PC-9 (cell line): ENCODE data around the gene CCDC85B. TPM values are rescaled to one million over a fixed set of nuclear protein-coding genes. Genes with fewer than 3 reads are reported as not detected.
"Not testable (repeated sequence)": the region's sequence is repeated elsewhere in the genome, so short reads cannot be mapped to it uniquely, and the experiment has no call there.

Experiments
- BruUV-seq: library from RNA; stranded (reverse); fragments of 400-500 nt; replicated peaks from 2 replicates; lab custom pipeline; 2021; lab: Mats Ljungman, UMichigan
- CTCF ChIA-PET: fragments of 300-600 bp; sonication (Branson Sonifier 250); formaldehyde crosslinking; loops from one replicate; lab custom pipeline; 2022; ENCODE audit warnings: antibody characterized with exemption; lab: Charles Lee
- POLR2A ChIA-PET: fragments of 300-600 bp; sonication (Branson Sonifier 250); formaldehyde crosslinking; loops from one replicate; lab custom pipeline; 2022; ENCODE audit warnings: antibody characterized with exemption; ENCODE audit not compliant: unreplicated experiment; lab: Charles Lee
- DNase-seq, 2 experiments: peaks; one replicate each; pipeline versions ENCODE4 v3.0.0 to v3.0.0-alpha.2; 2015 to 2022; ENCODE audit warnings: mixed read lengths in 1 of 2
- H2AFZ ChIP-seq: fragments of 200-600 bp; sonication (generic); 2 replicates; pipeline ENCODE4 v1.8.1; 2017; ENCODE audit warnings: antibody characterized with exemption
- H3F3A ChIP-seq: fragments of 200-600 bp; sonication (generic); 2 replicates; pipeline ENCODE4 v1.8.1; 2017; ENCODE audit warnings: antibody characterized with exemption, mild to moderate bottlenecking, low read depth; ENCODE audit not compliant: insufficient read depth
- H3K27ac ChIP-seq: fragments of 200-600 bp; sonication (generic); 2 replicates; pipeline ENCODE4 v1.6.1; 2016; ENCODE audit warnings: mixed run types
- H3K27me3 ChIP-seq: fragments of 200-600 bp; sonication (generic); 2 replicates; pipeline ENCODE4 v1.6.1; 2016; ENCODE audit warnings: low read depth, mixed run types; ENCODE audit not compliant: insufficient read depth
- H3K36me3 ChIP-seq: fragments of 200-600 bp; sonication (generic); 2 replicates; pipeline ENCODE4 v1.6.1; 2016; ENCODE audit warnings: low read depth, mixed run types
- H3K4me1 ChIP-seq: fragments of 200-600 bp; sonication (generic); replicated peaks from 2 replicates; pipeline ENCODE4 v1.6.1; 2016; ENCODE audit warnings: mixed run types; ENCODE audit not compliant: insufficient read depth
- H3K4me2 ChIP-seq: fragments of 200-600 bp; sonication (generic); 2 replicates; pipeline ENCODE4 v1.6.1; 2017; ENCODE audit warnings: mixed run types
- H3K4me3 ChIP-seq: fragments of 200-600 bp; sonication (generic); 2 replicates; pipeline ENCODE4 v1.6.1; 2016; ENCODE audit warnings: mixed run types
- H3K79me2 ChIP-seq: fragments of 200-600 bp; sonication (generic); 2 replicates; pipeline ENCODE4 v1.6.1; 2017; ENCODE audit warnings: low read depth, mixed run types
- H3K9me2 ChIP-seq: fragments of 200-600 bp; sonication (generic); 2 replicates; pipeline ENCODE4 v1.8.1; 2017; ENCODE audit warnings: mild to moderate bottlenecking; ENCODE audit not compliant: insufficient read depth
- H3K9me3 ChIP-seq: fragments of 200-600 bp; sonication (generic); 2 replicates; pipeline ENCODE4 v1.8.1; 2016; ENCODE audit warnings: low read depth; ENCODE audit not compliant: insufficient read depth
- H4K20me1 ChIP-seq: fragments of 200-600 bp; sonication (generic); 2 replicates; pipeline ENCODE4 v1.8.1; 2017; ENCODE audit not compliant: insufficient read depth
- EZH2 ChIP-seq: fragments of 200-600 bp; sonication (generic); IDR thresholded peaks from 2 replicates; pipeline ENCODE4 v1.8.0; 2017; ENCODE audit warnings: antibody characterized with exemption, low read depth
- intact Hi-C: fragments of 100-400 bp; cut with micrococcal nuclease; formaldehyde crosslinking; loops from one replicate; pipeline ENCODE4 v1.10.0; 2022; ENCODE audit not compliant: unreplicated experiment
- total RNA-seq: library from RNA; stranded (reverse); gene quantifications from 2 replicates; pipeline ENCODE4 v1.2.3, GENCODE V29; 2021
- TF ChIP-seq, protein P1 (sequence below): fragments of 200-600 bp; sonication (generic); conservative IDR thresholded peaks from 2 replicates; pipeline ENCODE4 v1.6.1; 2017; ENCODE audit warnings: mixed run types, antibody characterized with exemption, mild to moderate bottlenecking, moderate library complexity

CCDC85B gene
- total RNA-seq, 1 experiment from 2014 or later, result 45.0 TPM

DNA sequence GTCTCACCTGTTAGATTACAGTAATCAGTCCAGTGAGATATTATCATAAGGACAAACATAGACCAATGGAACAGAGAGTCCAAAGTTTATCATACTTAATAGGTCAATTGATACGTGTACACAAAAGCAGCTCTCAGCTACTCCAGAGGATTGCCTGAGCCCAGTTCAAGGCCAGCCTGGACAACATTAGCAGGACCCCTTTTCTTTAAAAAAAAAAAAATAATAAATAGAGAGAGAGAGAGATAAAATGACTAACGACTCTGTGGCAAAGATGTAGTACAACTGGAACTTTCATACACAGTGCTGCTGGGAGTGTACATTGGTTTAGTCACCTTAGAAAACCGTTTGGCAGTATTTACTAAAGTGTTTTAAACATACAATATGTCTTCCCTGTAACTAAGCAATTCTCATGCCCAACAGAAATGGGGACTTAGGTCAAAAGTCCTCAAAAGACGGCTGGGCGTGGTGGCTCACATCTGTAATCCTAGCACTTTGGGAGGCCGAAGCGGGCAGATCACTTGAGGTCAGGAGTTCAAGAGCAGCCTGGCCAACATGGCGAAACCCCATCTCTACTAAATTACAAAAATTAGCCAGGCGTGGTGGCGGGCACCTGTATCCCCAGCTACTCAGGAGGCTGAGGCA lies 46.1 kb upstream of the CCDC85B start:
- Histone ChIP-seq H3K4me3 (no peak overlapping the region), H3K4me2 (no peak overlapping the region), H3K9me2 (no peaks in the 10 kb centered on the region), H3K4me1 (no peaks in the 10 kb centered on the region), H3K36me3 (no peaks in the 10 kb centered on the region), H4K20me1 (no peaks in the 10 kb centered on the region), H3K9me3 (no peaks in the 10 kb centered on the region), H3K27ac (no peak overlapping the region), H3K27me3 (no peaks in the 10 kb centered on the region), H3F3A (peaks cover 21% of the 10 kb centered on the region), H2AFZ (no peak overlapping the region), H3K79me2 (no peaks in the 10 kb centered on the region)
- CTCF ChIA-PET, result interaction anchor here (0.6 kb wide), 1 partner anchor 45 kb away, joined by 3 read pairs; no protein-coding TSS in a partner anchor
- DNase-seq, result no peak
- no TSS peak for BruUV-seq
- intact Hi-C loops, result no loop called here
- POLR2A ChIA-PET, result interaction anchor here (0.6 to 0.7 kb wide), 2 partner anchors 95 to 209 kb away, joined by 3 to 4 read pairs; no protein-coding TSS in a partner anchor
- no peak for TF ChIP-seq EZH2
- TF ChIP-seq, protein P1, sequence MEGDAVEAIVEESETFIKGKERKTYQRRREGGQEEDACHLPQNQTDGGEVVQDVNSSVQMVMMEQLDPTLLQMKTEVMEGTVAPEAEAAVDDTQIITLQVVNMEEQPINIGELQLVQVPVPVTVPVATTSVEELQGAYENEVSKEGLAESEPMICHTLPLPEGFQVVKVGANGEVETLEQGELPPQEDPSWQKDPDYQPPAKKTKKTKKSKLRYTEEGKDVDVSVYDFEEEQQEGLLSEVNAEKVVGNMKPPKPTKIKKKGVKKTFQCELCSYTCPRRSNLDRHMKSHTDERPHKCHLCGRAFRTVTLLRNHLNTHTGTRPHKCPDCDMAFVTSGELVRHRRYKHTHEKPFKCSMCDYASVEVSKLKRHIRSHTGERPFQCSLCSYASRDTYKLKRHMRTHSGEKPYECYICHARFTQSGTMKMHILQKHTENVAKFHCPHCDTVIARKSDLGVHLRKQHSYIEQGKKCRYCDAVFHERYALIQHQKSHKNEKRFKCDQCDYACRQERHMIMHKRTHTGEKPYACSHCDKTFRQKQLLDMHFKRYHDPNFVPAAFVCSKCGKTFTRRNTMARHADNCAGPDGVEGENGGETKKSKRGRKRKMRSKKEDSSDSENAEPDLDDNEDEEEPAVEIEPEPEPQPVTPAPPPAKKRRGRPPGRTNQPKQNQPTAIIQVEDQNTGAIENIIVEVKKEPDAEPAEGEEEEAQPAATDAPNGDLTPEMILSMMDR, result no peak

DNA sequence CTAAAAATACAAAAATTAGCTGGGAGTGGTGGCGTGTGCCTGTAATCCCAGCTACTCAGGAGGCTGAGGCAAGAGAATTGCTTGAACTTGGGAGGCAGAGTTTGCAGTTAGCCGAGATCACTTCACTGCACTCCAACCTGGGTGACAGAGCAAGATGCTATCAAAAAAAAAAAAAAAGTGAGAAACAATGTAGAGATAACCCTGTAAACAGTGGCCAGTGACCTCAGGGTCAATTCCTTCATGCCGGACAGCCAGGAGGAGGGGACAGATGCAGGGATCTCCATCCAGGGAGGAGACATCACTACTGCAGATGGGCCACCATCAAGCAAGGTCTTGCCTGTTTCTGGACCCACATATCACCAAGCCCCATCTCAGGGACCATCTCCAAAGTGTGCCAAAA lies 42.7 kb upstream of the CCDC85B start:
- H3K9me3 ChIP-seq, result no peaks in the 10 kb centered on the region
- H2AFZ ChIP-seq, result no peak overlapping the region
- H4K20me1 ChIP-seq, result no peaks in the 10 kb centered on the region
- intact Hi-C loops, result no loop called here
- ChIA-PET POLR2A (interaction anchor here (0.7 kb wide), 1 partner anchor 59 kb away, joined by 21 read pairs; no protein-coding TSS in a partner anchor), CTCF (interaction anchor here (0.6 to 1.5 kb wide), 2 partner anchors 11 to 37 kb away, joined by 4 to 6 read pairs; no protein-coding TSS in a partner anchor)
- no peaks in the 10 kb centered on the region for H3K79me2 ChIP-seq
- no peaks in the 10 kb centered on the region for H3K9me2 ChIP-seq
- no peaks in the 10 kb centered on the region for H3K36me3 ChIP-seq
- no peak for DNase-seq
- H3F3A ChIP-seq, result peaks cover 40% of the 10 kb centered on the region
- no peak for TF ChIP-seq EZH2
- TF ChIP-seq, protein P1, result no peak
- no peak overlapping the region for H3K4me3 ChIP-seq
- no peak overlapping the region for H3K27ac ChIP-seq
- no peaks in the 10 kb centered on the region for H3K4me1 ChIP-seq
- no TSS peak for BruUV-seq
- no peak overlapping the region for H3K4me2 ChIP-seq
- no peaks in the 10 kb centered on the region for H3K27me3 ChIP-seq

DNA sequence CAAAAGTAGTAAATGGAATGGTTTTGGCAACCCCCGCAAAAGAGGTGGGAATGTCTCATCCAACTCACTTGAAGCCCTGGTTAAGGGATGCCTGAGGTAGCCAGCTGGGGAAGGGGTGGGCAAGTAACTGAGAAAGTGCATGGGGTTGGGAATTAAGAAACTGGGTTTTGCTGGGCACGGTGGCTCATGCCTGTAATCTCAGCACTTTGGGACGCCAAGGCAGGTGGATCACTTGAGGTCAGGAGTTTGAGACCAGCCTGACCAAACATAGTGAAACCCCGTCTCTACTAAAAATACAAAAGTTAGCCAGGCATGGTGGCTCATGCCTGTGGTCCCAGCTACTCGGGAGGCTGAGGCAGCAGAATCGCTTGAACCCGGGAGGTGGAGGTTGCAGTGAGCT lies 41.8 kb upstream of the CCDC85B start:
- H3K27ac ChIP-seq, DNase-seq, H4K20me1 ChIP-seq, H3K9me3 ChIP-seq, H2AFZ ChIP-seq, H3K4me1 ChIP-seq, H3K4me3 ChIP-seq, H3K27me3 ChIP-seq, H3K79me2 ChIP-seq, H3K36me3 ChIP-seq, H3K4me2 ChIP-seq, H3K9me2 ChIP-seq, intact Hi-C loops, BruUV-seq: not testable (repeated sequence)
- ChIA-PET CTCF (interaction anchor here (0.6 to 1.1 kb wide), 3 partner anchors 25 to 259 kb away, joined by 3 read pairs; no protein-coding TSS in a partner anchor), POLR2A (interaction anchor here (0.7 kb wide), 1 partner anchor 233 kb away, joined by 6 read pairs; the partner anchor contains the start of gene PCNX3)
- peaks cover 43% of the 10 kb centered on the region for H3F3A ChIP-seq
